Loucy (cell line): Measurements from ENCODE around the gene SLC27A2.
"Not testable (repeated sequence)": the region's sequence is repeated elsewhere in the genome, so short reads cannot be mapped to it uniquely, and the experiment has no call there.

Experiments
- H2AFZ ChIP-seq: fragments of 200-600 bp; sonication (generic); 2 replicates; pipeline ENCODE4 v1.6.0; 2016; ENCODE audit warnings: antibody characterized with exemption, mild to moderate bottlenecking, low read length, moderate library complexity
- H3F3A ChIP-seq: fragments of 200-600 bp; 2 replicates; pipeline ENCODE4 v1.6.0; 2016; ENCODE audit warnings: antibody characterized with exemption, low read depth, mild to moderate bottlenecking
- H3K27me3 ChIP-seq: fragments of 200-600 bp; sonication (generic); 2 replicates; pipeline ENCODE4 v1.6.1; 2014; ENCODE audit warnings: low read length, mild to moderate bottlenecking; ENCODE audit not compliant: insufficient read depth, poor library complexity, severe bottlenecking
- H3K36me3 ChIP-seq: fragments of 200-600 bp; sonication (generic); 2 replicates; pipeline ENCODE4 v1.6.1; 2016; ENCODE audit warnings: low read length; ENCODE audit not compliant: insufficient read depth
- H3K4me1 ChIP-seq: fragments of 200-600 bp; sonication (generic); 2 replicates; pipeline ENCODE4 v1.5.1; 2014; ENCODE audit warnings: low read length, mild to moderate bottlenecking; ENCODE audit not compliant: insufficient read depth, poor library complexity, severe bottlenecking
- H3K4me2 ChIP-seq: fragments of 200-600 bp; sonication (generic); 2 replicates; pipeline ENCODE4 v1.6.0; 2014; ENCODE audit warnings: antibody characterized with exemption, low read length, low read depth, mild to moderate bottlenecking; ENCODE audit not compliant: poor library complexity, severe bottlenecking
- H3K4me3 ChIP-seq: fragments of 200-600 bp; sonication (generic); 2 replicates; pipeline ENCODE4 v1.5.1; 2014; ENCODE audit warnings: low read length, mild to moderate bottlenecking, mixed read lengths; ENCODE audit not compliant: poor library complexity, severe bottlenecking
- H3K79me2 ChIP-seq: fragments of 200-600 bp; sonication (generic); 2 replicates; pipeline ENCODE4 v1.6.1; 2014; ENCODE audit warnings: low read length; ENCODE audit not compliant: insufficient read depth
- H3K9ac ChIP-seq: fragments of 200-600 bp; sonication (generic); 2 replicates; pipeline ENCODE4 v1.6.0; 2014; ENCODE audit warnings: mild to moderate bottlenecking, low read depth, low read length, moderate library complexity; ENCODE audit not compliant: poor library complexity, severe bottlenecking
- H3K9me2 ChIP-seq: fragments of 200-600 bp; sonication (generic); replicated peaks from 2 replicates; pipeline ENCODE4 v1.6.1; 2016; ENCODE audit warnings: low read depth, low read length, mixed read lengths
- H3K9me3 ChIP-seq: fragments of 200-600 bp; sonication (generic); 2 replicates; pipeline ENCODE4 v1.6.1; 2014; ENCODE audit warnings: mild to moderate bottlenecking, antibody characterized with exemption, low read length, low read depth; ENCODE audit not compliant: insufficient read depth
- H4K20me1 ChIP-seq: fragments of 200-600 bp; sonication (generic); 2 replicates; pipeline ENCODE4 v1.6.0; 2014; ENCODE audit warnings: antibody characterized with exemption, low read length, mild to moderate bottlenecking; ENCODE audit not compliant: insufficient read depth, poor library complexity, severe bottlenecking
- CTCF ChIP-seq: fragments of 200-600 bp; sonication (generic); conservative IDR thresholded peaks from 2 replicates; pipeline ENCODE4 v1.5.1; 2014; ENCODE audit warnings: mild to moderate bottlenecking, antibody characterized with exemption, low read length
- EZH2phosphoT487 ChIP-seq: fragments of 200-600 bp; IDR thresholded peaks from 2 replicates; pipeline ENCODE4 v1.6.1; 2018; ENCODE audit warnings: antibody characterized with exemption, mild to moderate bottlenecking, moderate library complexity, borderline replicate concordance

SLC27A2 gene

DNA sequence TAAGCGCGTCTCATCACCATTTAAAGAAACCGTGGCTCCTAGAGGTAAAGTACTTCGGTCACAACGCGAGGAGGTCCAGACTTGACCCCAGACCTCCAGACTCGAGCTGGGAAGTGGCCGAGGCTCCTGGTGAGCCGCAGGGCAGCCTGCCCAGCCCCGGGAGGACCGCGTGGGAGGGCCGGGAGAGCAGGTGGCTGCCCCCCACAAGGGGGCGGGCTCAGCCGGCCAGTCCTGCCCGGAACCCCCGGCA lies at the start of gene SLC27A2:
Gene SLC27A2 (plus strand): TSS at position 228 of the 250 bp plus-strand sequence. CDS start 232 bp downstream, outside the sequence.
- H3K27me3 ChIP-seq: no peaks in the 10 kb centered on the region
- no peak for TF ChIP-seq CTCF
- TF ChIP-seq EZH2phosphoT487: no peak
- peak within 1 kb of the TSS; percentile 62 for H2AFZ ChIP-seq
- no peak within 1 kb of the TSS for H3K9ac ChIP-seq
- H3K9me2 ChIP-seq: no peaks in the 10 kb centered on the region
- H3K36me3 ChIP-seq: no peaks in the 10 kb centered on the region
- no peaks in the 10 kb centered on the region for H3K9me3 ChIP-seq
- no peaks in the 10 kb centered on the region for H4K20me1 ChIP-seq
- H3F3A ChIP-seq: no peaks in the 10 kb centered on the region
- no peaks in the 10 kb centered on the region for H3K79me2 ChIP-seq
- peaks cover 8% of the 10 kb centered on the region for H3K4me1 ChIP-seq
- H3K4me2 ChIP-seq: no peak within 1 kb of the TSS
- H3K4me3 ChIP-seq: no peak within 1 kb of the TSS

DNA sequence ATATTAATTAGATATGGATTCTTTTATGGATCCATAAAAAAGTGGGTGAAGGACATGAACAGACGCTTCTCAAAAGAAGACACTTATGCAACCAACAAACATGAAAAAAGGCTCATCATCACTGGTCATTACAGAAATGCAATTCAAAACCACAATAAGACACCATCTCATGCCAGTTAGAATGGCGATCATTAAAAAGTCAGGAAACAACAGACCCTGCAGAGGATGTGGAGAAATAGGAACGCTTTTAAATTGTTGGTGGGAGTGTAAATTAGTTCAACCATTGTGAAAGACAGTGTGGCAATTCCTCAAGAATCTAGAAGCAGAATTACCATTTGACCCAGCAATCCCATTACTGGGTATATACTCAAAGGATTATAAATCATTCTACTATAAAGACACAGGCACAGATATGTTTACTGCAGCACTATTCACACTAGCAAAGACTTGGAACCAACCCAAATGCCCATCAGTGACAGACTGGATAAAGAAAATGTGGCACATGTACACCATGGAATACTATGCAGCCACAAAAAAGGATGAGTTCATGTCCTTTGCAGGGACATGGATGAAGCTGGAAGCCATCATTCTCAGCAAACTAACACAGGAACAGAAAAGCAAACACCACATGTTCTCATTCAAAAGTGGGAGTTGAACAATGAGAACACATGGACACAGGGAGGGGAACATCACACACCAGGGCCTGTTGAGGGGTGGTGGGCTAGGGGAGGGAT lies 49.6 kb upstream of the SLC27A2 start:
- H2AFZ ChIP-seq, H3K4me1 ChIP-seq, H3K4me3 ChIP-seq, H4K20me1 ChIP-seq, H3K4me2 ChIP-seq, H3K36me3 ChIP-seq, H3K9ac ChIP-seq, H3K9me3 ChIP-seq, H3K79me2 ChIP-seq, H3F3A ChIP-seq, H3K27me3 ChIP-seq, H3K9me2 ChIP-seq: not testable (repeated sequence)

- H3K9ac ChIP-seq: no peak overlapping the region
- H3K4me1 ChIP-seq: no peaks in the 10 kb centered on the region
- no peaks in the 10 kb centered on the region for H3K79me2 ChIP-seq
- no peak overlapping the region for H2AFZ ChIP-seq
- H3K9me2 ChIP-seq: no peaks in the 10 kb centered on the region
- no peaks in the 10 kb centered on the region for H3K9me3 ChIP-seq
- no peak overlapping the region for H3K4me2 ChIP-seq
- no peaks in the 10 kb centered on the region for H3F3A ChIP-seq
- TF ChIP-seq EZH2phosphoT487 (no peak), CTCF (no peak)
- no peaks in the 10 kb centered on the region for H3K27me3 ChIP-seq
- H3K4me3 ChIP-seq: no peak overlapping the region
- no peaks in the 10 kb centered on the region for H4K20me1 ChIP-seq
- no peaks in the 10 kb centered on the region for H3K36me3 ChIP-seq
Observed at GRCh38 chr15:50134524-50135024, 47.4 kb upstream of the SLC27A2 start.

DNA sequence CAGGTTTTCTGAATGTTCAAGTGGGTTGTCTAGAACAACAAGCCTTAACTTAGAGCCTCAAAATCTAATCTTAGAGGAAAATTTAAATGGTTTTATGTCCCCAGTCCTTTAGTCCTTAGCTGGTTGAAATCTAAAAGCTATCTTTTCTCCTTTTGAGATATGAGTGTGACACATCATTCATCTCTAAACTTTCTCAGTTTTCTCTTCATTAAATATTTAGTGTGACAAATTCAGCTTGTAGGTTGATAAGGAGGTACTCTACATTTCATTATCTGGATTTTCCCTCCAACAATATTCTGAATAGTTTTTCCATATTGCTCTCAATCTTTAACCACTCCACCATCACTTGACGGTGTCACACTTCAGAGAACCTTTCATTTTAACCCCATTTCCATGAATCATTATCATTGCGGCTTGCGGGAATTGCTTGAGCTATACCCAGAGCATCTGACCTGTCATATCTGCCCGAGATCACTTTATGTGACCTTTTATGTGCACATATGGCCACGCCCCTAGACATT lies 46.9 kb upstream of the SLC27A2 start:
- H3K4me3 ChIP-seq: no peak overlapping the region
- no peak overlapping the region for H2AFZ ChIP-seq
- no peaks in the 10 kb centered on the region for H3K9me3 ChIP-seq
- H3K9ac ChIP-seq: no peak overlapping the region
- H3K79me2 ChIP-seq: no peaks in the 10 kb centered on the region
- H3K4me1 ChIP-seq: no peaks in the 10 kb centered on the region
- H3K4me2 ChIP-seq: no peak overlapping the region
- TF ChIP-seq CTCF: no peak
- no peak for TF ChIP-seq EZH2phosphoT487
- H3F3A ChIP-seq: no peaks in the 10 kb centered on the region
- no peaks in the 10 kb centered on the region for H4K20me1 ChIP-seq
- H3K9me2 ChIP-seq: no peaks in the 10 kb centered on the region
- H3K27me3 ChIP-seq: no peaks in the 10 kb centered on the region
- no peaks in the 10 kb centered on the region for H3K36me3 ChIP-seq
